ENCODE measurements around the gene KRTAP3-2.

KRTAP3-2 gene

GRCh38 chr17:41029633-41030245 lies 30.0 kb upstream of the KRTAP3-2 start, which contains the start of gene KRTAP1-4:
TSS of gene KRTAP1-4 (minus strand) at chr17:41030195. CDS start at chr17:41030078, 117 bp downstream.
- CTCF ChIA-PET, result interaction anchor here (0.6 kb wide), 1 partner anchor 24 kb away, joined by 3 read pairs; no protein-coding TSS in a partner anchor
- no peak for DNase-seq (ENCODE audit: low spot score)
- POLR2A ChIA-PET (ENCODE audit: low non-redundant PET), result no interaction called here
- no peak within 1 kb of the TSS for H3K27ac ChIP-seq
- TF ChIP-seq CTCF (conservative IDR thresholded peaks at IDR 0.05; ENCODE audit: low read depth), result no peak

- TF ChIP-seq CTCF (conservative IDR thresholded peaks at IDR 0.05; ENCODE audit: low read depth), result no peak
- POLR2A ChIA-PET (ENCODE audit: low non-redundant PET), result no interaction called here
- CTCF ChIA-PET, result interaction anchor here (0.6 kb wide), 1 partner anchor 1400 kb away, joined by 3 read pairs; the partner anchor contains the start of gene PPP1R1B
- no peak for DNase-seq (ENCODE audit: low spot score)
- H3K27ac ChIP-seq, result peak within 1 kb of the TSS; percentile 27; the same call in 1 of the 2 replicates
Observed at GRCh38 chr17:41026715-41027471, 27.2 kb upstream of the KRTAP3-2 start, which contains the start of gene KRTAP1-5. TSS of gene KRTAP1-5 (minus strand) at chr17:41027208. CDS start at chr17:41027155, 53 bp downstream.

DNA sequence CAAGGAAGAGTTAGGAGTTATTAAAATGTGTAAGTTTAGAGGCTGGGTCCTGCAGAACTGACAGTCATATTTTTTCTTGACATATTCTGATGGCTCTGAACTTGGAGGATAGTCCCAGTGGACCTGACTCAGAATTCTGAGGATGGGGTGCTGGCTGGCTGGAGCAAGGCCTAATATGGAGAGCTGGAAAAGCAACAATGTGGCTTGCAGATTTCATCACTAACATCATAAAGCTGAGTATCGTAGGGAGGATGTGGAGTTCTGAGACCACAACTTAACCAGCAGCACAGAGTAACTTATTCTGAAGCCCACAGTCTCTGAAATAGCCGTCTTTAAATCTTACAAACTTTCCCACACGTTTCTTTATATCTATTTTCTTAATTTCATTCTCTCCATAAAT lies 25.0 kb upstream of the KRTAP3-2 start:
- no peak for TF ChIP-seq CTCF (conservative IDR thresholded peaks at IDR 0.05; ENCODE audit: low read depth)
- no peak for DNase-seq (ENCODE audit: low spot score)
- H3K27ac ChIP-seq, result no peak overlapping the region
- ChIA-PET POLR2A (ENCODE audit: low non-redundant PET) (no interaction called here), CTCF (no interaction called here)

DNA sequence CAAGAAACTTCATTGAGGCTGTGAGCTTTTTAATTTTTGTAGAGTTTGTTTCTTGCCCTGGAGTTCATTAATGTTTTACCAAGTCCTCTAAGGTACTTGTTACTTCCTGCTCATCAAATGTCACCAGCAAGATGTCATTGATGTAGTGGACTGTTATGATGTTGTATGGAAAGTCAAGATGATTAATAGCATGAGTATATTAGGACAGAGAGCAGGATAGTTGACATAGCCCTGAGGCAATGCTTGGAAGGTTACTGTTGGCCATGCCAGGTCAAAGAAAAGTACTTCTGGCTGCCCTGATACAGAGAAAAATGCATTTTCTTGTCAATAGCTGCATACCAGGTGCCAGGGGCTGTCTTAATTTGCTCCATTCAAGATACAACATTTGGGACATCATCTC lies 20.6 kb upstream of the KRTAP3-2 start:
- POLR2A ChIA-PET (ENCODE audit: low non-redundant PET), result no interaction called here
- CTCF ChIA-PET, result interaction anchor here (1.1 to 1.2 kb wide), 2 partner anchors 38 to 303 kb away, joined by 3 to 4 read pairs; no protein-coding TSS in a partner anchor
- no peak for TF ChIP-seq CTCF (conservative IDR thresholded peaks at IDR 0.05; ENCODE audit: low read depth)
- no peak for DNase-seq (ENCODE audit: low spot score)
- H3K27ac ChIP-seq, result no peak overlapping the region

GRCh38 chr17:41019415-41019814 lies 19.7 kb upstream of the KRTAP3-2 start:
- CTCF ChIA-PET, result interaction anchor here (0.6 to 1.1 kb wide), 2 partner anchors 33 to 39 kb away, joined by 3 read pairs; no protein-coding TSS in a partner anchor
- H3K27ac ChIP-seq, result no peak overlapping the region
- POLR2A ChIA-PET (ENCODE audit: low non-redundant PET), result no interaction called here
- DNase-seq (ENCODE audit: low spot score), result no peak
- no peak for TF ChIP-seq CTCF (conservative IDR thresholded peaks at IDR 0.05; ENCODE audit: low read depth)

DNA sequence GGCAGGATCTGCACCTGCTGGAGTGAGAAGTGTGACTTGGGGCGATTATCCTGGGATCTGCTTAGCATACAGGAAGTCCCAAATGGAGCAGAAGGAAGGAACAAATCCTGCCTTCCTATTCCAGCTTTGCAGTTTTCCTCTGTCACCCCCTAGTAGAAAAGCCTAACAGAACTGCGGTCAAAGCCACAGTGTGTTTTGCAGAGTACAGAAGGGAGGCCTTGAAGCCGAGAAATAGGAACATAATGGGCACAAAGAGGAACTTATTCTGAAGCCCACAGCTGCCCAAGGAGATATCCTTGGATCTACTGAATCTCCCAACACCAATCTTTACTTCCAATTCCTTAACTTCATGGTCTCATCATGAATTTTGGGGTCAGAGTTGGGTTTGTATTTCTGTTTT lies 18.8 kb upstream of the KRTAP3-2 start:
- POLR2A ChIA-PET (ENCODE audit: low non-redundant PET), result no interaction called here
- CTCF ChIA-PET, result interaction anchor here (0.7 kb wide), 1 partner anchor 387 kb away, joined by 3 read pairs; no protein-coding TSS in a partner anchor

More for the DNA sequence above, 18.8 kb upstream of the KRTAP3-2 start:
- no peak for DNase-seq (ENCODE audit: low spot score)
- H3K27ac ChIP-seq, result no peak overlapping the region
- TF ChIP-seq CTCF (conservative IDR thresholded peaks at IDR 0.05; ENCODE audit: low read depth), result no peak
